Measurements from ENCODE around the gene DPP10. TPM values are rescaled to one million over a fixed set of nuclear protein-coding genes. Genes with fewer than 3 reads are reported as not detected.

The DPP10 gene
- total RNA-seq, 1 donor from 2014 or later = 0.33 TPM

DNA sequence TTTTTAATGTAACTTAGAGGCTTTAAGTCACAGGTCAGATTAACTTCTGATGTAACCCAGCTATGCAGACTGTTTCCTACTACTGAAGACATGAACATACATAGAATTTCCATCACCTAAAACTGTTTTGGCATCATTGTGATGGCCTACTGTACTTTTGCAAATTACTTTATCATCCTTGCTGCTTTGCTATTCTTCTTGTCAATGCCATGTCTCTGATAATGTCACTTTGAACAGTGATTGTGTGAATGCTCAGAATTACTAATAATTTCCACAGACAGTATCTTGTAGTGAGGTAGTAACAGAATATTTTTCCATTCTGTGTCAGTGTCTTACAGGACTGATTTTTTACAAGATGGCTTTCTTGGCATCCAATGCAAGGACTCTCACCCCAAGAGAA lies 663.5 kb downstream of the DPP10 start:
- ATAC-seq (no peak), DNase-seq (ENCODE audit: low spot score) (no peak)

DNA sequence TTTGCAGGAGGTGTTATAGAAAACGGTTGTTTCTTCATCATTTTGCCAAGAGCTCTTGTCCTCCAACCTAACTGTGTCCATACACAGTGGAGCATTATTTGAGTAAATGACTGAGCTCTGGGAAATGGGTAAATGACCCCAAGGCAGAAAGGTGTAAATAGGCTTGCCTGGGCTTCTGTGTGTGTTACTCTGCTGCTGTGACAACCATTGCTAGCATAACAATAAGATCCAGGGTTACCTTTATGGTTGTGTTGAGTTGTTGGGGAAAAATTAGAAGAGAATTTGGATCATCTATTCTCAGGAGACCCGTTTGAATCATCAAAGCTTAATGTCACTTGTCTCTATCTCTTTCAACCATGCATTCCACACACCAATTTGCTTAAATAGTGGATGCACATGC lies 672.7 kb downstream of the DPP10 start:
- no peak for ATAC-seq
- DNase-seq (ENCODE audit: low spot score) = no peak

DNA sequence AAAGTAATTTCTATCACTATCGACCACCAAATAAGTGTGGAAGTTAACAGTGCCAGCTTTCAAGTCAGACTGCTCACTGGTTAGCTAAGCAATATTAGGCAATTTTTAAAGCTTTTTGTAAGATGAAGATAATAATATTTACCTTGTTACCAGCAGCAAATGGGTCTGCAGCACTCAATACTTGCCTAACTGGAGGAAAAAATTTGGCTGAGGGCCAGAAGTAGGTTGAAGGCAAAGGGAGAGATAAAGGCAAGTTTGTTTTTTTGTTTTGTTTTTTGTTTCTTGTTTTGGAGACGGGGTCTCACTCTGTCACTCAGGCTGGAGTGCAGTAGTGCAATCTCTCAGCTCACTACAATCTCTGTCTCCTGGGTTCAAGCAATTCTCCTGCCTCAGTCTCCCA lies 675.9 kb downstream of the DPP10 start:
- no peak for DNase-seq (ENCODE audit: low spot score)
- ATAC-seq = no peak

DNA sequence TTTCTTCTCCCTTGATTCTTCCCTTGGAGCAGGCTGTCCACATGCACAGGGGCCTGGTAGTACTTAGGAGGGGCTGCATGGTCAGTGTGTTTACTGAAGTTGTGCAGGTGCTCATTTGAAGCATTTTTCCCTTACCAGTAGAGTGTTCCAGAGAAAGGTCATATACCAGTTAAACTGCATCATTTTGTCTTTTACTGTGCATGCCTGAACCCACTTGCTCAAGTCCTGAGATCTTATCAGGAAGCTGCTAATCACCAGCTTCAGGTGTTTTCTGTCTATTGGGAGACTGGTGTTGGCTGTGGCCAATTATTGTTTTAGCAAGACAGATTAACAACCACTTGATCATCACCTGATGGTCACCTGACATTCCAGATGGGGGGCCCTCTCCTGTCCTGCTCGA lies 676.6 kb downstream of the DPP10 start:
- ATAC-seq (no peak), DNase-seq (ENCODE audit: low spot score) (no peak)

DNA sequence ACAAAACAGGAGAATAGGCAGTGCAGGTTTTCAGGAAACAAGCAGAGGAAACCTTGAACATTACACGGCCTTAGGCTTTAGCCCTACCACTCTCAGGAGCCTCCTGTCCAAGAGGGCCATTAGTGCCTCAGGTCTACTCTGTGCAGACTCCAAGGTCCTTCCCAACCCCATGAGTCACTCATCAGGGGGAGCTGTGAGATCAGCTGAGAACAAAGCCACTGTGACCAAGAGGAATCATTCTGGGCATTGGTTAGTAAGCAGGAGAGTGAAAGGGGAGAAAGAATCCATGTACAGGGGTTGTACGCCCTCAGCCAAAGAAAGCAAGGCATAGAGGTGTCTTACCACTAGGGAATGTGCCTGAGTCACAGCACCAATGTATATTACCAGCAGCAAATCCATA lies 680.3 kb downstream of the DPP10 start:
- no peak for ATAC-seq
- no peak for DNase-seq (ENCODE audit: low spot score)

- no peak for ATAC-seq
- no peak for DNase-seq (ENCODE audit: low spot score)
These were observed 682.4 kb downstream of the DPP10 start for GRCh38 chr2:115124817-115125216.

DNA sequence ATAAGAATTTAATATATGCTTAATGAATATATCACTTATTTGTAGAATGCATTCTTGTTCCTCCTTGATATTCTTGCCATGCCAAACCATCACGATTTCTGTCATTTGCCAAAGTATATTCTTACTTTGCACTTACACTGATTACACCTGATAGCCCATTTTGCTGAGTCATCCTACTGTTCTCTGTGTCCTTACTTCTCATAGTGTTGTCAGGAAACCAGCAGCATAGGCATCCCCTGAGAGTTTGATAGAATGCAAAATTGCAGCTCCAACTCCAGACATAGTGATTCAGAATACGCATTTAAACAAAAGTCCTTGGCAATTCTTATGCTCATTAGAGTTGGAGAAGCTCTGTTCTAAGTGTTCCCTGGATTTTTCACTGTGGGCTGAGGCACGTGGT lies 687.1 kb downstream of the DPP10 start:
- no peak for DNase-seq (ENCODE audit: low spot score)
- no peak for ATAC-seq

DNA sequence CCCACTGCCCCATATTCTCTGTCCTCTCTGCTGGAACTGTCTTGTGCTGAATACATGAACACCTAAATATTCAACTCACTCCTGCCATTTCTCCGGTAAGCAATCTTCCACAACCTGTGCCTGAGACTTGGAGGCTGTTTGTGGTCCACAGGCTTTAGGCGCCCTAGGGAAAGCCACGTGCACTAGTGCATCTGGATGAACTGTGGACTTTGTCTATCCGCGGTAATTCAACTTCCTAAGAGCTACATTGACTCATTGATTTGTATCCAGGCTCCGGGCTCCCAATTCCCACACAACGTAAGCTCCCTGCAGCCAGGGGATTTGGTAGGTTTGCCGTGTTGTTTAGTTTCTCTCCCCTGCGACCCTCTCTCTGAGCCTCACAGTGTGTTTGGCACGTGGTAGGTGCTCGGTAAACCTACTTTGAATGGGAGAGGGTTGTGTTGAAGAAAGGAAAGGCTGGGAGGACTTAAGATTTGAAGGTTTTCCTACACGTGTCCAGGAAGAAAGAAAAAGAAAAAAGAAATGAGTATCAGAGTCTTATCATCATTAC lies 718.2 kb downstream of the DPP10 start:
- ATAC-seq (peak; percentile 27), DNase-seq (ENCODE audit: low spot score) (no peak)

DNA sequence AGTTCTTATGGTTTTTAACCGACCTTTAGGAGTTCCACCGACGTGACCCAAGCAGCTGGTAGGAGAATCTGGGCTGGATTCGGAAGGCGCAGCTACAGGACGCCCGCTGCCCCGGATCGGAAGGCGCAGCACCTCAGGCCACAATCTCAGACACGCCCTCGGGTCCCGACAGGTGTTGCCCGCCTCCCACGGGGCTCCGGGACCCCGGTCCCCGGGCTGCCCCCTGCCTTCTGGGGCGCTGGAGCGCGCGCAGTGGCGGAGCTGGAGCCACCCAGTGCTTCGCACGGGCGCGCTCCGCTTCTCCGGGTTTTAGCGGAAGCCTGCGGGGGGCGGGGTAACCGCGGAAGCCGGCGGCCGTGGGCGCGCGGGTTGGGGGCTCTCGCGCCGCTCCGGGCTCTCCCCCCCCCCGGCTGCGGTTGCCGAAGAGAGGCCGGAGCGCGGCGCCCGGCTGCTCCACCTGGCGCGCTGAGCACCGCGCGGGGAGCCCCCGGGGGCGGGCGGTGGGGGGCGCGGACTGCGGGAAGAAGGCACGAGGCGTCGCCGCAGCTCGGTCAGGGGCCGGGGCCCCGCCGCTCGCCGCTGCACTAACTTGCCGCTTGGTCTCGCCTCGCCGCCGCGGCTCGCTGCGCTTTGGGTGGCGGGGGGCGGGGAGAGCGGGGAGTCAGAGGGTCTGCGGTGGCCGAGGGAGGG lies 718.8 kb downstream of the DPP10 start:
- ATAC-seq (peak; percentile 50), DNase-seq (ENCODE audit: low spot score) (no peak)

DNA sequence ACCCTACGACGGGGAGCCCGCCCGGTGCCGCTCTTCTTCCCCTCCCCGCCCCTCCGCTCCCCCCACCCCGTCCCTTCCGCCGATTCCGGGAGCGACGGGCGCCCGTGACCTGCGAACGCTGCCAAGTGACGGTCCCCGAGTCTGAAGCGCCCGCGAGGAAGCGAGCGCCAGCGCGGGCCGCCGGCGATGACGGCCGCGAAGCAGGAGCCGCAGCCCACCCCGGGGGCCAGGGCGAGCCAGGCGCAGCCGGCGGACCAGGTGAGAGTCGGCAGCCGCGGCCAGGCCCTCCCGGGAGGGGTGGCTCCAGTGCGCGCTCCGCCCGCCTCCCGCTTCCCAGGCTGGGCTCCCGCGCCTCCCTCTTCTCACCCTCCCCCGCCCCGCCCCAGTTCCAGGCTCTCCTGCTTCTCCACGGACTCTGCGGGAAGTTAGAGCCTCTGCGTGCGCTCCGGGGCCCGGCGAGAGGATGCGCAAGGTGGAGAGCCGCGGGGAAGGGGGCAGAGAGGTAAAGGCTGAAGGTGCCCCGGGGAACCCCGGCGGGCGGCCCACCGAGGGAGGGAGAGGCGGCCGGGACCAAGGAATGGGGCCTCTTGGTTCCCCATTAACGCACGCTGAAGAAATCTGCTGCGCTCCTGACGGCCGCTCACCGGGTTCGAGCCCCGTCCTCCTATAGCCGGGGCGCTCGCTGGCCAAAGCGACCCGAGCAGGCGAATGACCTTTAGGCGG lies 719.5 kb downstream of the DPP10 start:
- DNase-seq (ENCODE audit: low spot score) (no peak), ATAC-seq (peak; percentile 59)

DNA sequence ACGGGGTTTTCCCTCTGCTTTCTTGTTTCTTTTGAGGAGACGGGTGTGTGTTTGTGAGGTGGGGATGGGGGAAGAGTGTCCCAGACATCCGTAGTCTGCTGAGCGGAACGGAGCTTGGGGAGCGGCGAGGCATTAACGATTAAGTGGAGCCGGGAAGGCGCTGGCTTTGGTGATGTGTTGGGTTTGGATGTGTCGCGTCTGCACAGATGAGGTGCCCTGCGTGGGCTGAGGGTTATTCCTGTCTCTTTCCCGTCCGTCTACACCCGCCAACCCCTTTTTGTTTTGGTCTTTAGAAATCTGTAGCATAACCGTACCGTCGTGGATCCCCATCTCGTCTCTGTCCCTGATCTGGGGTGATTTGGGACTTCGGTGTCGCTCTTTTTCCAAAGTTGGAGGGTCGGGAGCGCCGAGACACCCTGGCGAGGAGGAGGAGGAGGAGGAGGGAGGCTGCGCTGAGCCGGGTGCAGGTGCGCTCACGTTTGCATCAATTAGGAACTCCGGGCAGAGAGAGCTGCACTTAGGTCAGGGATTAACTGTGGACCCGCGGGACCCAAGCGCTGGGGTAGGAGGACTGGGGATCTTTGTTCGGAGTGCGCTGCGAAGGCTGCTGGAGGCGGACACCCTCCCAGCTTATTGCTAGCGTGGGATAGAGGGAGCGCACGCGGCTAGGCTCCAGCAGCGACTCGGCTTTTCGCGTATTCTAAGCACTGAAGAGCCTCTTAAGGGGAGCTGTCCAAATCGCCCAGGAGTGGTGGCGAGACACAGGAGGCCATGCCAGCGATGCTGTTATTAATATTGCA lies 720.3 kb downstream of the DPP10 start:
- DNase-seq (ENCODE audit: low spot score) = no peak
- no peak for ATAC-seq

- DNase-seq (ENCODE audit: low spot score) (no peak), ATAC-seq (no peak)
These were observed 721.1 kb downstream of the DPP10 start for GRCh38 chr2:115163572-115163971.

DNA sequence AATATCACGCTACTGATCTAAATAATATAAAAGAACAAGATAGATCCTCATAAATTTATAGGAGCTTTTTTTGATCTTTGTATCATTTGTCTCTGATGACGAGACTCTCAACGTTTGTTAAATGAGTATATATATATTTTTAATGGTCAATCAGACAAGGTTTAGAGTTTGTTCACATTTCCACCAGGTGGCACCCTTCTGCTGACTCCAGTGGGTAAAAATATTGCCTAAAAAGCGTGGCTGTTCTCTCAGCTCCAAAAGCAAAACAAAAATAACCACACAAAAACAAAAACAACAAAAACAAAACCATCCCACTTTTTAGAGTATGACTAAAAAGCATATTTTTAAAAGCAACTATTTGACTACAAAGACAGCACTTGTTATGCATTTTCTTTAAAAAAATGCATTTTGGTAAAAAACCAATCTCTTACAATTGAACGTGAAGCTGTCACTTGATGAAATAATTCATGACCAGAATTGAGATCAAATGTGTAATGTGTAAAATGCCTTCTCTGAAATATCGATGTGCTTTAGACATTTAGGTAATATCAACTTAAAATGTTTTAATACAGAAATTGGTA lies 723.2 kb downstream of the DPP10 start:
- ATAC-seq (peak; percentile 74), DNase-seq (ENCODE audit: low spot score) (no peak)

DNA sequence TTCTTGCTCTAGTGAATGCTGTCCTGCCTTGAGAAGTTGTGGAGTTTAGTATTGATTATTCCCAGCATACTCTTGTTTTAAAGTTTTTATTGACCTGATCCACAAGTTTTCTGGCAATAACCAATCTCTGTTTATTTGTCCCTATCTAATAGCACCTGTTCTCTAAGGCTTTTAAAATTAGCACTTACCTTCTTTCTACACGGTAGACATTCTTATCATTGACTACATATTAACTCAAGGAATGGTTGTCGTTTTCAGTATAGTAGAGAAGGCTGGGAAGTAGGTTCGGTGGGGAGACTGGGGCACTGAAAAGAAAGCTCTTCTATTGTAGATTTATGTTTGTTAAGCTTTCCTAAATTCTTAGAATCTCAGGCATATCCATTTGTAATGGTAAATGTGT lies 726.0 kb downstream of the DPP10 start:
- ATAC-seq (no peak), DNase-seq (ENCODE audit: low spot score) (no peak)

DNA sequence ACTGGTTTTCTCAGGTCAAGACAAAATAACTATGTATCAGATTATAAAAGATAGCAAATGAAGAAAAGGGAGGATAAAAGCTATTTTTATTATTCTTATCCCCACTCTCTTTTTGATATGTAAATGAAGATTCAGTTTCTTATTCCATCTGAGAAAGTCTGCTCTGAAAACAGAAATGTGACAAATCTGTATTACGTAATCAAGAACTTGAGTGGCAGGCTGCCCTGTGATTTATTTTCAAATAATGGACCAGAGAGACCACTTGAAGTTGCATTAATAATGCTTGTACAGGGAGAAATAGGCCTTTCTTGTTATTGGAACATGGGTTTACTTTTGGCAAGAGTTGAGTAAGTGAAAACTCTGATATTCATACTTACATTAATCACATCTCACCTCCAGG lies 727.4 kb downstream of the DPP10 start:
- no peak for ATAC-seq
- no peak for DNase-seq (ENCODE audit: low spot score)

GRCh38 chr2:115171751-115172150 lies 729.3 kb downstream of the DPP10 start:
- DNase-seq (ENCODE audit: low spot score) (no peak), ATAC-seq (no peak)

DNA sequence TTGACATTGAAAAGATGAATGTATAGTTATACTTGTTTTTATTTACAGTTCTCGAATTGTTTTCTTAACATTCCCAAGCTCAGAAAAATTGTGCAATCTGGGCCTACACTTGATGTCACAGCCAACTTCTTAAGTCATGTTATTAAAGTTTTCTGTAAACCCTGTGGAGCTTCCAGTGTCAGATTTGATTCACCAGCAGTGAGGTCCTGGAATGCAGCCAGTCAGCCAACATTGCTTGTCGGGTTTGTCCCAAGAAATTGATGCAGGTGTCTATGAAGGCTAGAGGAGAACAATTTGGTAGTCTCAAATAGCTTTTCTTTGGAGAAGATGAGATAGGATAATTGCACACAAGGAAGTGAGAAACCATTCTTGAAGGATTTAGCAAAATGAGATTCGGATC lies 732.2 kb downstream of the DPP10 start:
- DNase-seq (ENCODE audit: low spot score) (no peak), ATAC-seq (no peak)

DNA sequence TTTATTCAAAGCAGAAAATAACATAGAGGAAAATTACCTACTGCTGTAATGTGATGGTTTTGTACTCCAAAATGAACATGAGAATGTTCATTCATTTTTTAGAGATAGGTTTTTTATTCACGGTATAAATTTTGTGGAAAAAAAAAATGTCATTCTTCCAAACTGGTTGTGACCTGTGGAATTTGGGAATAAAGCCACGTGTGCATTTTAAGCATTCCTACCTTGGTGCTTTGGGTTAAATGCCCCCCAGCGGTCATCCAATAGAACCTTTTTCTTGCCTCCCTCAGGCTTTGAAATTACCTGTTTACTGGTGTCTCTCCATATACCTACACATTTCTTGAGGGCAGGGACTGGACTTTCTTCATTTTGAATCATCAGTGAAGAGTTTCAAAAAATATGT lies 740.7 kb downstream of the DPP10 start:
- ATAC-seq = no peak
- DNase-seq (ENCODE audit: low spot score) = no peak

DNA sequence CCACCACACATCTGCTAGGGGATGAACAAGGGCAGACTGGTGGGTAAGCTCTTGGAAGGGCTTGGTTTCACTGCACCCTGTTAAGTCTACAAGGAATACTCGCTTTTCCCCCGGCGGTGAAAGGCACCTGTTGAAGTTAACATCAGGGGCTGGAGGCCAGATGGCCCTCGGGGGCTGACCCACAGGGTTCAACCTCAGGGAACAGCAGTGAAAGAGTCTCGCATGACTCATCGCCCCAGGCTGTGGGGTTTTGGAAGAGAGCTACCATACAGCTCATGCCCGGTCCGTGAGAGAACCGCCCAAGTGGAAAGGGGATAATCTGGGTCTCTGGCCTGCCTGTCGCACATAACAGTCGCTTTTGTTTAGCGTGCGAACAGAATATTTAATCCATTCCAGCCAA lies 748.0 kb downstream of the DPP10 start:
- DNase-seq (ENCODE audit: low spot score) (no peak), ATAC-seq (no peak)

- DNase-seq (ENCODE audit: low spot score) (no peak), ATAC-seq (no peak)
These were observed 752.2 kb downstream of the DPP10 start for GRCh38 chr2:115194623-115195022.

DNA sequence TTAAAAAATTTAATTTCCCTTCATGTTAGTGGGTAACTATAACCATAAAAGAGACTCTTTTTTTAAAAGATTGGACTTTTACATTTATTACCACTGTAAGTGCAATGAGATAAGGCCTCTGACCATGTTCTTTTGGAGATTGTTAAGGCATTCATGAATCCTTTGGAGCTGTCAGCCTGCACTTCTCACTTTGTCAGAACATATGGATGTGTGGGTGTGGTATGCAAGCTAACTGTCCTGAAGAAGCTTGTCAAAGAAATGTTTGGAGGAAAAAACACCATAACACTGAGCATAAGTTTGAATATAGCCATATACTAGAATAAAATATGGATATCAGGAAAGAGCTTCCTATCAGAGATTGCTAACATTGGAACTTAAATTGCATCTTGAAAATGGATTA lies 754.1 kb downstream of the DPP10 start:
- DNase-seq (ENCODE audit: low spot score) = no peak
- ATAC-seq = no peak
